ENCODE measurements around the gene SELE. TPM values are rescaled to one million over a fixed set of nuclear protein-coding genes. Genes with fewer than 3 reads are reported as not detected.

Gene SELE
- total and polyA plus RNA-seq, 2 of the 8 experiments (the other 6 are each of a cell fraction or from before 2014, with no cell fraction given) = not detected

GRCh38 chr1:169782596-169782995 lies 48.7 kb upstream of the SELE start (continued):
- TF ChIP-seq, protein P1, sequence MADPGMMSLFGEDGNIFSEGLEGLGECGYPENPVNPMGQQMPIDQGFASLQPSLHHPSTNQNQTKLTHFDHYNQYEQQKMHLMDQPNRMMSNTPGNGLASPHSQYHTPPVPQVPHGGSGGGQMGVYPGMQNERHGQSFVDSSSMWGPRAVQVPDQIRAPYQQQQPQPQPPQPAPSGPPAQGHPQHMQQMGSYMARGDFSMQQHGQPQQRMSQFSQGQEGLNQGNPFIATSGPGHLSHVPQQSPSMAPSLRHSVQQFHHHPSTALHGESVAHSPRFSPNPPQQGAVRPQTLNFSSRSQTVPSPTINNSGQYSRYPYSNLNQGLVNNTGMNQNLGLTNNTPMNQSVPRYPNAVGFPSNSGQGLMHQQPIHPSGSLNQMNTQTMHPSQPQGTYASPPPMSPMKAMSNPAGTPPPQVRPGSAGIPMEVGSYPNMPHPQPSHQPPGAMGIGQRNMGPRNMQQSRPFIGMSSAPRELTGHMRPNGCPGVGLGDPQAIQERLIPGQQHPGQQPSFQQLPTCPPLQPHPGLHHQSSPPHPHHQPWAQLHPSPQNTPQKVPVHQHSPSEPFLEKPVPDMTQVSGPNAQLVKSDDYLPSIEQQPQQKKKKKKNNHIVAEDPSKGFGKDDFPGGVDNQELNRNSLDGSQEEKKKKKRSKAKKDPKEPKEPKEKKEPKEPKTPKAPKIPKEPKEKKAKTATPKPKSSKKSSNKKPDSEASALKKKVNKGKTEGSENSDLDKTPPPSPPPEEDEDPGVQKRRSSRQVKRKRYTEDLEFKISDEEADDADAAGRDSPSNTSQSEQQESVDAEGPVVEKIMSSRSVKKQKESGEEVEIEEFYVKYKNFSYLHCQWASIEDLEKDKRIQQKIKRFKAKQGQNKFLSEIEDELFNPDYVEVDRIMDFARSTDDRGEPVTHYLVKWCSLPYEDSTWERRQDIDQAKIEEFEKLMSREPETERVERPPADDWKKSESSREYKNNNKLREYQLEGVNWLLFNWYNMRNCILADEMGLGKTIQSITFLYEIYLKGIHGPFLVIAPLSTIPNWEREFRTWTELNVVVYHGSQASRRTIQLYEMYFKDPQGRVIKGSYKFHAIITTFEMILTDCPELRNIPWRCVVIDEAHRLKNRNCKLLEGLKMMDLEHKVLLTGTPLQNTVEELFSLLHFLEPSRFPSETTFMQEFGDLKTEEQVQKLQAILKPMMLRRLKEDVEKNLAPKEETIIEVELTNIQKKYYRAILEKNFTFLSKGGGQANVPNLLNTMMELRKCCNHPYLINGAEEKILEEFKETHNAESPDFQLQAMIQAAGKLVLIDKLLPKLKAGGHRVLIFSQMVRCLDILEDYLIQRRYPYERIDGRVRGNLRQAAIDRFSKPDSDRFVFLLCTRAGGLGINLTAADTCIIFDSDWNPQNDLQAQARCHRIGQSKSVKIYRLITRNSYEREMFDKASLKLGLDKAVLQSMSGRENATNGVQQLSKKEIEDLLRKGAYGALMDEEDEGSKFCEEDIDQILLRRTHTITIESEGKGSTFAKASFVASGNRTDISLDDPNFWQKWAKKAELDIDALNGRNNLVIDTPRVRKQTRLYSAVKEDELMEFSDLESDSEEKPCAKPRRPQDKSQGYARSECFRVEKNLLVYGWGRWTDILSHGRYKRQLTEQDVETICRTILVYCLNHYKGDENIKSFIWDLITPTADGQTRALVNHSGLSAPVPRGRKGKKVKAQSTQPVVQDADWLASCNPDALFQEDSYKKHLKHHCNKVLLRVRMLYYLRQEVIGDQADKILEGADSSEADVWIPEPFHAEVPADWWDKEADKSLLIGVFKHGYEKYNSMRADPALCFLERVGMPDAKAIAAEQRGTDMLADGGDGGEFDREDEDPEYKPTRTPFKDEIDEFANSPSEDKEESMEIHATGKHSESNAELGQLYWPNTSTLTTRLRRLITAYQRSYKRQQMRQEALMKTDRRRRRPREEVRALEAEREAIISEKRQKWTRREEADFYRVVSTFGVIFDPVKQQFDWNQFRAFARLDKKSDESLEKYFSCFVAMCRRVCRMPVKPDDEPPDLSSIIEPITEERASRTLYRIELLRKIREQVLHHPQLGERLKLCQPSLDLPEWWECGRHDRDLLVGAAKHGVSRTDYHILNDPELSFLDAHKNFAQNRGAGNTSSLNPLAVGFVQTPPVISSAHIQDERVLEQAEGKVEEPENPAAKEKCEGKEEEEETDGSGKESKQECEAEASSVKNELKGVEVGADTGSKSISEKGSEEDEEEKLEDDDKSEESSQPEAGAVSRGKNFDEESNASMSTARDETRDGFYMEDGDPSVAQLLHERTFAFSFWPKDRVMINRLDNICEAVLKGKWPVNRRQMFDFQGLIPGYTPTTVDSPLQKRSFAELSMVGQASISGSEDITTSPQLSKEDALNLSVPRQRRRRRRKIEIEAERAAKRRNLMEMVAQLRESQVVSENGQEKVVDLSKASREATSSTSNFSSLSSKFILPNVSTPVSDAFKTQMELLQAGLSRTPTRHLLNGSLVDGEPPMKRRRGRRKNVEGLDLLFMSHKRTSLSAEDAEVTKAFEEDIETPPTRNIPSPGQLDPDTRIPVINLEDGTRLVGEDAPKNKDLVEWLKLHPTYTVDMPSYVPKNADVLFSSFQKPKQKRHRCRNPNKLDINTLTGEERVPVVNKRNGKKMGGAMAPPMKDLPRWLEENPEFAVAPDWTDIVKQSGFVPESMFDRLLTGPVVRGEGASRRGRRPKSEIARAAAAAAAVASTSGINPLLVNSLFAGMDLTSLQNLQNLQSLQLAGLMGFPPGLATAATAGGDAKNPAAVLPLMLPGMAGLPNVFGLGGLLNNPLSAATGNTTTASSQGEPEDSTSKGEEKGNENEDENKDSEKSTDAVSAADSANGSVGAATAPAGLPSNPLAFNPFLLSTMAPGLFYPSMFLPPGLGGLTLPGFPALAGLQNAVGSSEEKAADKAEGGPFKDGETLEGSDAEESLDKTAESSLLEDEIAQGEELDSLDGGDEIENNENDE (IDR thresholded peaks at IDR 0.05; ENCODE audit: insufficient replicate concordance, low read length) = no peak
- TF ChIP-seq CHD2 (IDR thresholded peaks at IDR 0.05; ENCODE audit: low read length) = no peak
- no peak for TF ChIP-seq BCL11A (IDR thresholded peaks at IDR 0.05; ENCODE audit: low read depth in 2 of 2, low read length in 2 of 2)
- no peak for TF ChIP-seq SIN3A (conservative IDR thresholded peaks at IDR 0.05 in 1 of 2, IDR thresholded peaks at IDR 0.05 in 1 of 2; ENCODE audit: low read depth in 1 of 2, low read length in 2 of 2)
- TF ChIP-seq RNF2 (IDR thresholded peaks at IDR 0.05; ENCODE audit: borderline replicate concordance, low read depth, low read length, missing control alignments, poor library complexity, severe bottlenecking) = no peak
- TF ChIP-seq TAF1 (IDR thresholded peaks at IDR 0.05; ENCODE audit: low read depth, low read length) = no peak
- no peak for TF ChIP-seq SIX5 (IDR thresholded peaks at IDR 0.05; ENCODE audit: low read depth, low read length)
- TF ChIP-seq EGR1 (IDR thresholded peaks at IDR 0.05; ENCODE audit: borderline replicate concordance, low read depth, low read length) = no peak
